ENCODE data around the gene SLC49A4. TPM values are rescaled to one million over a fixed set of nuclear protein-coding genes. Genes with fewer than 3 reads are reported as not detected.

The SLC49A4 gene
- total RNA-seq, 1 donor from 2014 or later = 32.1 TPM

GRCh38 chr3:122859021-122859805 lies 64.3 kb downstream of the SLC49A4 start:
- no peak for DNase-seq

- no peak for DNase-seq
These were observed 67.5 kb downstream of the SLC49A4 start for GRCh38 chr3:122862381-122862780.

GRCh38 chr3:122864498-122864897 lies 69.6 kb downstream of the SLC49A4 start:
- DNase-seq = no peak

GRCh38 chr3:122868322-122868721 lies 73.5 kb downstream of the SLC49A4 start:
- no peak for DNase-seq

- no peak for DNase-seq
These were observed 79.1 kb downstream of the SLC49A4 start for GRCh38 chr3:122873741-122874515.

- no peak for DNase-seq
These were observed 80.8 kb downstream of the SLC49A4 start for GRCh38 chr3:122875547-122876127.

- DNase-seq = no peak
These were observed 85.3 kb downstream of the SLC49A4 start for GRCh38 chr3:122880173-122880572.

- DNase-seq = no peak
These were observed 85.8 kb downstream of the SLC49A4 start for GRCh38 chr3:122880624-122881023.

- DNase-seq = no peak
These were observed 87.6 kb downstream of the SLC49A4 start for GRCh38 chr3:122882361-122882947.

- DNase-seq = no peak
These were observed 91.4 kb downstream of the SLC49A4 start for GRCh38 chr3:122886251-122886650.

GRCh38 chr3:122886946-122887345 lies 92.1 kb downstream of the SLC49A4 start:
- no peak for DNase-seq

GRCh38 chr3:122890077-122890719 lies 95.3 kb downstream of the SLC49A4 start:
- peak; percentile 54 for DNase-seq

GRCh38 chr3:122890720-122891220 lies 95.9 kb downstream of the SLC49A4 start:
- no peak for DNase-seq

GRCh38 chr3:122892118-122892960 lies 97.5 kb downstream of the SLC49A4 start:
- DNase-seq = no peak

GRCh38 chr3:122893282-122893681 lies 98.4 kb downstream of the SLC49A4 start:
- DNase-seq = no peak

GRCh38 chr3:122893754-122894668 lies 99.1 kb downstream of the SLC49A4 start:
- no peak for DNase-seq

GRCh38 chr3:122898298-122898697 lies 103.4 kb downstream of the SLC49A4 start:
- DNase-seq = no peak

- DNase-seq = no peak
These were observed 107.5 kb downstream of the SLC49A4 start for GRCh38 chr3:122902326-122902725.

- DNase-seq = no peak
These were observed 108.3 kb downstream of the SLC49A4 start for GRCh38 chr3:122903171-122903570.

GRCh38 chr3:122907471-122907870 lies 112.6 kb downstream of the SLC49A4 start:
- no peak for DNase-seq

Measured in occipital lobe (tissue), 2 donors.